Astrocyte of the cerebellum (primary cell): ENCODE data around the gene PRKG1.

Experiments used
- DNase-seq: peaks from one replicate; pipeline ENCODE4 v3.0.0-alpha.2; 2011; ENCODE audit warnings: low read depth
- H3K4me3 ChIP-seq: 2 replicates; pipeline ENCODE4 v1.5.1; 2011; ENCODE audit warnings: mild to moderate bottlenecking, low read depth, low read length, moderate library complexity
- CTCF ChIP-seq: IDR thresholded peaks from 2 replicates; pipeline ENCODE4 v1.5.1; 2012; ENCODE audit warnings: low read length, low read depth, moderate library complexity, mild to moderate bottlenecking; ENCODE audit errors: missing control alignments
- in situ Hi-C: cut with HindIII; loops from 2 replicates; pipeline ENCODE4 v1.10.0; 2017; ENCODE audit warnings: low sequenced_read_pairs

The PRKG1 gene

GRCh38 chr10:51530541-51530940, 456.3 kb downstream of the PRKG1 start:
- in situ Hi-C loops, result no loop called here
- DNase-seq, result no peak
- no peak overlapping the region for H3K4me3 ChIP-seq
- no peak for TF ChIP-seq CTCF

GRCh38 chr10:51532044-51532443, 457.8 kb downstream of the PRKG1 start:
- no peak overlapping the region for H3K4me3 ChIP-seq
- TF ChIP-seq CTCF, result no peak
- no peak for DNase-seq
- in situ Hi-C loops, result no loop called here

- in situ Hi-C loops, result no loop called here
- no peak for DNase-seq
- no peak for TF ChIP-seq CTCF
- H3K4me3 ChIP-seq, result no peak overlapping the region
Observed at GRCh38 chr10:51542853-51543252, 468.6 kb downstream of the PRKG1 start.

- no peak overlapping the region for H3K4me3 ChIP-seq
- TF ChIP-seq CTCF, result no peak
- no peak for DNase-seq
- in situ Hi-C loops, result no loop called here
Observed at GRCh38 chr10:51544933-51545332, 470.6 kb downstream of the PRKG1 start.

- no peak for TF ChIP-seq CTCF
- DNase-seq, result no peak
- in situ Hi-C loops, result no loop called here
- H3K4me3 ChIP-seq, result no peak overlapping the region
Observed at GRCh38 chr10:51547941-51548340, 473.7 kb downstream of the PRKG1 start.

GRCh38 chr10:51552879-51553278, 478.6 kb downstream of the PRKG1 start:
- in situ Hi-C loops, result no loop called here
- TF ChIP-seq CTCF, result no peak
- no peak overlapping the region for H3K4me3 ChIP-seq
- DNase-seq, result no peak
